ENCODE data around the gene GALM. TPM values are rescaled to one million over a fixed set of nuclear protein-coding genes. Genes with fewer than 3 reads are reported as not detected.
"Not testable (repeated sequence)": the region's sequence is repeated elsewhere in the genome, so short reads cannot be mapped to it uniquely, and the experiment has no call there.

Gene GALM
- total RNA-seq, 2 experiments from 2014 or later = 39.7 to 41.1 TPM

- ChIA-PET POLR2A (interaction anchor here (0.7 kb wide), 1 partner anchor 21 kb away, joined by 6 read pairs; no protein-coding TSS in a partner anchor), CTCF (interaction anchor here (0.9 to 1.5 kb wide), 3 partner anchors 8 to 16 kb away, joined by 3 to 6 read pairs (median 3); no protein-coding TSS in a partner anchor)
- peak overlapping the region; percentile 55 for H3K27ac Mint-ChIP-seq
Measured at GRCh38 chr2:38634684-38635083, 31.2 kb upstream of the GALM start.

GRCh38 chr2:38635139-38635538 lies 30.8 kb upstream of the GALM start:
- Mint-ChIP-seq H3K27ac (no peak overlapping the region), H3K9me3 (no peaks in the 10 kb centered on the region), H3K4me1 (peaks cover 32% of the 10 kb centered on the region), H3K36me3 (ENCODE audit: low read depth) (peaks cover 4% of the 10 kb centered on the region), H3K27me3 (no peaks in the 10 kb centered on the region), H3K4me3 (no peak overlapping the region)
- POLR2A ChIA-PET = interaction anchor here (0.7 kb wide), 1 partner anchor 22 kb away, joined by 6 read pairs; no protein-coding TSS in a partner anchor
- no peak for DNase-seq
- CTCF ChIA-PET = interaction anchor here (0.7 to 1.5 kb wide), 4 partner anchors 9 to 54 kb away, joined by 3 to 6 read pairs (median 3); no protein-coding TSS in a partner anchor

More at GRCh38 chr2:38634684-38635083, 31.2 kb upstream of the GALM start:
- Mint-ChIP-seq H3K27me3 (no peaks in the 10 kb centered on the region), H3K36me3 (ENCODE audit: low read depth) (peaks cover 4% of the 10 kb centered on the region), H3K9me3 (peaks cover 2% of the 10 kb centered on the region), H3K4me1 (peaks cover 32% of the 10 kb centered on the region), H3K4me3 (no peak overlapping the region)
- DNase-seq = no peak

- Mint-ChIP-seq H3K27ac (no peak overlapping the region), H3K4me1 (peaks cover 32% of the 10 kb centered on the region), H3K9me3 (no peaks in the 10 kb centered on the region), H3K27me3 (no peaks in the 10 kb centered on the region), H3K36me3 (ENCODE audit: low read depth) (peaks cover 4% of the 10 kb centered on the region), H3K4me3 (no peak overlapping the region)
- ChIA-PET CTCF (no interaction called here), POLR2A (no interaction called here)
- no peak for DNase-seq
Measured at GRCh38 chr2:38636069-38636468, 29.8 kb upstream of the GALM start.

- CTCF ChIA-PET = interaction anchor here (1.0 to 1.8 kb wide), 5 partner anchors 10 to 41 kb away, joined by 3 to 13 read pairs (median 5); partner anchors contain the start of gene GALM
- DNase-seq, H3K4me3 Mint-ChIP-seq, H3K9me3 Mint-ChIP-seq, POLR2A ChIA-PET, H3K27me3 Mint-ChIP-seq: not testable (repeated sequence)
- Mint-ChIP-seq H3K4me1 (peaks cover 48% of the 10 kb centered on the region), H3K27ac (peak overlapping the region; percentile 76), H3K36me3 (ENCODE audit: low read depth) (peaks cover 22% of the 10 kb centered on the region)
Measured at GRCh38 chr2:38642373-38643017, 23.4 kb upstream of the GALM start.

- no peak for DNase-seq
- H3K27ac Mint-ChIP-seq = peak overlapping the region; percentile 95
- CTCF ChIA-PET = interaction anchor here (1.0 to 2.2 kb wide), 6 partner anchors 10 to 39 kb away, joined by 3 to 13 read pairs (median 6); partner anchors contain the start of gene GALM
- POLR2A ChIA-PET = no interaction called here
- no peaks in the 10 kb centered on the region for H3K27me3 Mint-ChIP-seq
- H3K36me3 Mint-ChIP-seq (ENCODE audit: low read depth) = peaks cover 27% of the 10 kb centered on the region
- H3K4me3 Mint-ChIP-seq = peak overlapping the region; percentile 50
- peaks cover 8% of the 10 kb centered on the region for H3K9me3 Mint-ChIP-seq
- peaks cover 51% of the 10 kb centered on the region for H3K4me1 Mint-ChIP-seq
Measured at GRCh38 chr2:38643021-38643671, 22.8 kb upstream of the GALM start.

- H3K27me3 Mint-ChIP-seq, POLR2A ChIA-PET: not testable (repeated sequence)
- peaks cover 56% of the 10 kb centered on the region for H3K4me1 Mint-ChIP-seq
- H3K4me3 Mint-ChIP-seq = peak overlapping the region; percentile 50
- CTCF ChIA-PET = interaction anchor here (0.8 to 2.2 kb wide), 3 partner anchors 9 to 18 kb away, joined by 3 to 8 read pairs (median 4); no protein-coding TSS in a partner anchor
- peaks cover 15% of the 10 kb centered on the region for H3K9me3 Mint-ChIP-seq
- H3K36me3 Mint-ChIP-seq (ENCODE audit: low read depth) = peaks cover 35% of the 10 kb centered on the region
- H3K27ac Mint-ChIP-seq = peak overlapping the region; percentile 95
- DNase-seq = peak; percentile 47
Measured at GRCh38 chr2:38643683-38644511, 22.0 kb upstream of the GALM start.

- H3K27me3 Mint-ChIP-seq = no peaks in the 10 kb centered on the region
- H3K27ac Mint-ChIP-seq = peak overlapping the region; percentile 51
- peaks cover 22% of the 10 kb centered on the region for H3K9me3 Mint-ChIP-seq
- no peak for DNase-seq
- H3K4me1 Mint-ChIP-seq = peaks cover 72% of the 10 kb centered on the region
- H3K4me3 Mint-ChIP-seq = no peak overlapping the region
- ChIA-PET POLR2A (no interaction called here), CTCF (interaction anchor here (1.0 to 3.3 kb wide), 5 partner anchors 10 to 44 kb away, joined by 3 to 13 read pairs (median 3); no protein-coding TSS in a partner anchor)
- H3K36me3 Mint-ChIP-seq (ENCODE audit: low read depth) = peaks cover 46% of the 10 kb centered on the region
Measured at GRCh38 chr2:38648107-38648761, 17.7 kb upstream of the GALM start.

GRCh38 chr2:38649176-38649728 lies 16.7 kb upstream of the GALM start:
- peaks cover 41% of the 10 kb centered on the region for H3K36me3 Mint-ChIP-seq (ENCODE audit: low read depth)
- peaks cover 74% of the 10 kb centered on the region for H3K4me1 Mint-ChIP-seq
- no peak for DNase-seq
- no peaks in the 10 kb centered on the region for H3K27me3 Mint-ChIP-seq
- no peak overlapping the region for H3K27ac Mint-ChIP-seq
- no peak overlapping the region for H3K4me3 Mint-ChIP-seq
- ChIA-PET POLR2A (interaction anchor here (0.6 kb wide), 1 partner anchor 50 kb away, joined by 4 read pairs; no protein-coding TSS in a partner anchor), CTCF (interaction anchor here (0.6 to 3.3 kb wide), 9 partner anchors 9 to 1383 kb away, joined by 3 to 13 read pairs (median 3); no protein-coding TSS in a partner anchor)
- H3K9me3 Mint-ChIP-seq = peaks cover 22% of the 10 kb centered on the region

GRCh38 chr2:38650012-38650411 lies 15.9 kb upstream of the GALM start:
- Mint-ChIP-seq H3K27ac (peak overlapping the region; percentile 26), H3K36me3 (ENCODE audit: low read depth) (peaks cover 38% of the 10 kb centered on the region), H3K27me3 (no peaks in the 10 kb centered on the region), H3K9me3 (peaks cover 22% of the 10 kb centered on the region), H3K4me1 (peaks cover 75% of the 10 kb centered on the region), H3K4me3 (no peak overlapping the region)
- no peak for DNase-seq
- CTCF ChIA-PET = interaction anchor here (0.6 to 3.3 kb wide), 8 partner anchors 8 to 121 kb away, joined by 3 to 13 read pairs (median 3); no protein-coding TSS in a partner anchor
- POLR2A ChIA-PET = no interaction called here

GRCh38 chr2:38650717-38651116 lies 15.2 kb upstream of the GALM start:
- ChIA-PET CTCF (interaction anchor here (1.2 to 3.3 kb wide), 4 partner anchors 11 to 47 kb away, joined by 3 to 13 read pairs (median 7); no protein-coding TSS in a partner anchor), POLR2A (no interaction called here)
- H3K36me3 Mint-ChIP-seq (ENCODE audit: low read depth) = peaks cover 36% of the 10 kb centered on the region
- peaks cover 73% of the 10 kb centered on the region for H3K4me1 Mint-ChIP-seq
- no peak overlapping the region for H3K4me3 Mint-ChIP-seq
- no peak for DNase-seq
- peaks cover 22% of the 10 kb centered on the region for H3K9me3 Mint-ChIP-seq
- no peaks in the 10 kb centered on the region for H3K27me3 Mint-ChIP-seq
- H3K27ac Mint-ChIP-seq = peak overlapping the region; percentile 75

- Mint-ChIP-seq H3K4me3 (peak overlapping the region; percentile 8), H3K4me1 (peaks cover 70% of the 10 kb centered on the region), H3K36me3 (ENCODE audit: low read depth) (peaks cover 30% of the 10 kb centered on the region), H3K27me3 (no peaks in the 10 kb centered on the region), H3K9me3 (peaks cover 19% of the 10 kb centered on the region), H3K27ac (peak overlapping the region; percentile 90)
- DNase-seq = peak; percentile 16
- CTCF ChIA-PET = interaction anchor here (0.6 to 2.7 kb wide), 13 partner anchors 8 to 196 kb away, joined by 3 to 28 read pairs (median 3); partner anchors contain the start of gene GALM
- POLR2A ChIA-PET = interaction anchor here (0.9 to 1.6 kb wide), 4 partner anchors 12 to 99 kb away, joined by 5 to 7 read pairs (median 6); partner anchors contain the start of genes GALM and SRSF7
Measured at GRCh38 chr2:38652431-38653273, 13.3 kb upstream of the GALM start.
